Astrocyte of the spinal cord (primary cell): ENCODE measurements around the gene PACS1.

Experiments
- DNase-seq: peaks from one replicate; pipeline ENCODE4 v3.0.0; 2011; ENCODE audit warnings: low read depth, low spot score
- H3K4me3 ChIP-seq: 2 replicates; pipeline ENCODE4 v1.5.1; 2011; ENCODE audit warnings: low read depth, mild to moderate bottlenecking, low read length, moderate library complexity
- in situ Hi-C: cut with HindIII; loops from 2 replicates; pipeline ENCODE4 v1.10.0; 2017; ENCODE audit warnings: low sequenced_read_pairs
- TF ChIP-seq, protein P1 (sequence below): IDR thresholded peaks from 2 replicates; pipeline ENCODE4 v1.5.1; 2012; ENCODE audit warnings: low read depth, mild to moderate bottlenecking, low read length, inconsistent platforms

The PACS1 gene

DNA sequence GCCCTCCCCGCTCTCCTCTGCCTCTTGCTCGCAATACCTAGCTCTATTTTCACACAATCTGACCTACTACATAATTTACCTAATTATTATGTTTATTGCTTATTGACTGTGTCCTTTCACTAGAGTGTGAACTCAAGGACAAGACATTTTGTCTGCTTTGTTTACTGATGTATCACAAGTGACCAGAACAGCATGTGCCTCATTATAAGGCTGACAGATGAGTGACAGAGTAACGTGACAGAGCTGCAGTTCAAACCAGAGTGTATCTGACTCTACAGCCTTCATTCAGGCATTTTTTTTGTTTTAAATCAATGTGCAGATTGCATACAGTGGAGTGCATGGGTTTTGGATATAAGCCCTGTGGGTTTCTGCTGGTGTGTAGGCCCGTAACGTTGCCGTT, 116.4 kb downstream of the PACS1 start:
- no peak for DNase-seq
- TF ChIP-seq, protein P1, sequence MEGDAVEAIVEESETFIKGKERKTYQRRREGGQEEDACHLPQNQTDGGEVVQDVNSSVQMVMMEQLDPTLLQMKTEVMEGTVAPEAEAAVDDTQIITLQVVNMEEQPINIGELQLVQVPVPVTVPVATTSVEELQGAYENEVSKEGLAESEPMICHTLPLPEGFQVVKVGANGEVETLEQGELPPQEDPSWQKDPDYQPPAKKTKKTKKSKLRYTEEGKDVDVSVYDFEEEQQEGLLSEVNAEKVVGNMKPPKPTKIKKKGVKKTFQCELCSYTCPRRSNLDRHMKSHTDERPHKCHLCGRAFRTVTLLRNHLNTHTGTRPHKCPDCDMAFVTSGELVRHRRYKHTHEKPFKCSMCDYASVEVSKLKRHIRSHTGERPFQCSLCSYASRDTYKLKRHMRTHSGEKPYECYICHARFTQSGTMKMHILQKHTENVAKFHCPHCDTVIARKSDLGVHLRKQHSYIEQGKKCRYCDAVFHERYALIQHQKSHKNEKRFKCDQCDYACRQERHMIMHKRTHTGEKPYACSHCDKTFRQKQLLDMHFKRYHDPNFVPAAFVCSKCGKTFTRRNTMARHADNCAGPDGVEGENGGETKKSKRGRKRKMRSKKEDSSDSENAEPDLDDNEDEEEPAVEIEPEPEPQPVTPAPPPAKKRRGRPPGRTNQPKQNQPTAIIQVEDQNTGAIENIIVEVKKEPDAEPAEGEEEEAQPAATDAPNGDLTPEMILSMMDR = no peak
- H3K4me3 ChIP-seq = no peak overlapping the region
- in situ Hi-C loops = no loop called here

DNA sequence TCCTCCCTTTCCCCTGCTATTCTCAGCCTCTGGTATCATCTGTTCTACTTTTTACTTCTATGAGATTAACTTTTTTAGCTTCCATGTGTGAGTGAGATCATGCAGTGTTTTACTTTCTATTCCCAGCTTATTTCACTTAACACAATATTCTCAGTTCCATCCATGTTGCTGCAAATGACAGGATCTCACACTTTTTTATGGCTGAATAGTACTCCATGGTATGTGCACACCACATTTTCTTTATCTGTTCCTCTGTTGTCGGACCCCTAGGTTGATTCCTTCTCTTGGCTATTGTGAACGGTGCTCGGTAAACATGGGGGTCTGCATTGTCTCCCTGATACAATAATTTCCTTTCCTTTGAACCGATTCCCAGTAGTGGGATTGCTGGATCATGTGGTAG, 117.4 kb downstream of the PACS1 start:
- no peak for DNase-seq
- H3K4me3 ChIP-seq = no peak overlapping the region
- TF ChIP-seq, protein P1 = no peak
- in situ Hi-C loops = no loop called here

DNA sequence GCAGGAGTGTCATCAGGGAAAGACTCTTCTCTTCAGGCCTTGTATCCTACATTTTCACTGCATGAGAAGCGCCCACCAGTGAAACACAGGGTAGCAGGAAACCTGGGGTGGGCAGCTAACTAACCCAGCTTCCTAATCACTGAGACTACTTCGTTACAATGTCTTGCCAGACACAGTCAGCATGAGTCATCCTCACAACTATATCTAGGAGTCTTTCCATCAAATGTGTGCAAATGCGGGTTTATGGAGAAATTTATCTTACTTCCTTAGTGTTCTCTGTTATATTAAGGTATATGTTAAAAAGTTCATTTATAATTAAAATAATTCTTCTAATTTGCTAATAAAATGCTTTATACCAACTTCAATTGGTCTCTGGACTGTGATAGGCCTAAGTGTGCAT, 118.5 kb downstream of the PACS1 start:
- H3K4me3 ChIP-seq = no peak overlapping the region
- DNase-seq = peak; percentile 68
- in situ Hi-C loops = no loop called here
- TF ChIP-seq, protein P1 = no peak

DNA sequence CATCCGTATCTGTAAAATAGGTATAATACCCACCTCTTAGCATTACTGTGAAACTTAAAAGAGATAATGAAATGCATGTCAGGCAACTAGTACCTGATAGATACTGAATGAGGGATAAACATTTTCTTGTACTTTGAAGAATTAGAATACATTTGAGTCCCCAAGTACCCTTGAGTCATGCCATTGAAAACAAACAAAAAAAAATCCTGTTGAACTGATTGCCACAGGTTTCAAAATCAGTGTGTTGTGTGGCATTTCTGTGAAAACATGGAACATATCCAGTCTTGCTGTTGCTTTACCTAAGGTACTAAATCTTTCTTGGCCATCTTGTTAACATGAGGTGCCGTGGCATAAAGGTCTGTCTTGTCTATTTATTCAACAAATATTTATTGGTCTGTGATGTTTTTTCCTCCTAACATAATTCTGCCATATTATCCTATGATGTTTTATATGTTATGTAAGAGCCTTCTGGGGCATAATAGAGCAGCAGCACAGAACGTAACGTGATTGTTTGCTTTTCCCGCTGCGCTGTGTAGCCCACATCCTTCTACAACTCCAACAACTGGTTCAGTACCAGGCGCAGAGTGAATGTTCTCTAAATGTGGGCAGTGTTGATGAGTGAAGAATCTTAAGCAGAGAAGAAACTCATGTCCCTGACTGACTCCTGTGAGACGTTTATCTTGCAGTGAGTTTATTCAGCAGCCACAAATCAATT, 119.1 kb downstream of the PACS1 start:
- peak; percentile 9 for DNase-seq
- in situ Hi-C loops = no loop called here
- TF ChIP-seq, protein P1 = no peak
- no peak overlapping the region for H3K4me3 ChIP-seq

DNA sequence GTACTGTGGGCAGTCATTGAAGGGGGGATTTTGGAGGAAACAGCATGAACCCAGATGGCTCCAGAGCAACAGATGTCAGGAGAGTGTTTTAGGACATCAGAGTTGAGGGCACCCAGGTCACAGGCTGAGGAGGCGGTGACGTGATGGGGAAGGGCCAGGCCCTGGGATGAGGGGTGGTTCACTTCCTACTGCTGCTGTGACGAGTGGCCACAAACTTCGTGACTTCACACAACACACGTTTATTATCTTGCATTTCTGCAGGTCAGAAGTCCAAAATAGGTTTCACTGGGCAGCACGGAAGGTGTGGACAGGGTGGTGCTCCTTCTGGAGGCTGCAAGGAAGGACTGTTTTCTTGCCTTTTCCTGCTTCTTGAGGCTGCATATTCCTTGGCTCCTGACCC, 120.7 kb downstream of the PACS1 start:
- H3K4me3 ChIP-seq = no peak overlapping the region
- TF ChIP-seq, protein P1 = no peak
- in situ Hi-C loops = no loop called here
- no peak for DNase-seq

DNA sequence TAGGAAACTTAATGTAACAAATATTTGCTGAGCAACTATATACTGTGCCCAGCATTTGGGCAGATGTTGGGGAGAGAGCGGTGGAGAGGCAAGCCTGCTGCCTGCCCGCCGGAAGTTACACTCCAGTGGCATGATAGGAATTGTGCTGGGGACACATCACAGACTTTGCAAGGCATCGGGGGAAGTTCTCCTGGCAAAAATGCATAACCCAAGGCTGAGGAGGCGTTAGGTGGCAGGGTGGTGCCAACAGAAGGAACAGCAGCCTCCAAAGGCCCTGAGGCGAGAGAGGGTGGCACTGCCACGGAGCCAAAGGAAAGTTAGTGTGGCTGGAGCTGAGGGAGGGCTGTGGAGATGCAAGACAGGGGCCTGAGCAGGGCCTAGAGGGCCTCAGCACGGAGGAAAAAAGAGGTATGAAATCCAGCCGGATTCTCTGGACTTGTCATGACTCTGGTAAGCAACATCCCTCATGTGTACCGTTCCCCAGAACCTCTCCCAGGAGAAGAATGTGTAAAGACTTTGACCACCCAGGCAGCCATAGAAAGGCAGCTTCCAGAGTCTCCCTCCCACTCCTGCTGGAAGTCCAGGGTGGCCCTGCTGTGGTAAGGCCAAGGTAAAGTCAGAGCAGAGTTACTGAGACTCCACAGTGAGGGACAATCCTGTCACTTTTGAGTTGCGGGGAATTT, 122.2 kb downstream of the PACS1 start:
- no peak for DNase-seq
- TF ChIP-seq, protein P1 = no peak
- in situ Hi-C loops = no loop called here
- no peak overlapping the region for H3K4me3 ChIP-seq
